Measurements from ENCODE around the gene KRTAP12-4.

KRTAP12-4 gene

DNA sequence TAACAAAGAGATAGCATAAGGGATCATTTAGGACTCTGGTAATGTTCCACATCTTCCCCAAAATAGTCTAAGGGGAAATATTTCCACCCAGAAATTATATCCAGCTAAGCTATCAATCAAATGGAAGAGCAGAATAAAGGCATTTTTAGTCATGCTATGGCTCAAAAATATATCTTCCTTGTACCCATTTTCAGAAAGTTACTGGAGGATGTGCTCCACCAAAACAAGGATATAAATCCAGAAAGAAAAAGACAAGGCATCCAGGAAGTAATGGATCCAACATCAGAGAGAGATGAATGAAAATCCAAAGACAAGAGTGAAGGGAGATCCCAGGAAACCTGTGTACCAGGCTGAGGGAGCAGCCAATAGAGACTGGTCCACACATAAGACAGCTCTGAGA, 45.3 kb downstream of the KRTAP12-4 start:
- Histone ChIP-seq H3K27me3 (ENCODE audit: insufficient read depth, poor library complexity, severe bottlenecking) (peaks cover under 1% of the 10 kb centered on the region), H3K27ac (replicated peaks) (no peak overlapping the region), H3K4me3 (replicated peaks; ENCODE audit: insufficient read depth, low read length) (no peak overlapping the region)
- TF ChIP-seq, protein P1, sequence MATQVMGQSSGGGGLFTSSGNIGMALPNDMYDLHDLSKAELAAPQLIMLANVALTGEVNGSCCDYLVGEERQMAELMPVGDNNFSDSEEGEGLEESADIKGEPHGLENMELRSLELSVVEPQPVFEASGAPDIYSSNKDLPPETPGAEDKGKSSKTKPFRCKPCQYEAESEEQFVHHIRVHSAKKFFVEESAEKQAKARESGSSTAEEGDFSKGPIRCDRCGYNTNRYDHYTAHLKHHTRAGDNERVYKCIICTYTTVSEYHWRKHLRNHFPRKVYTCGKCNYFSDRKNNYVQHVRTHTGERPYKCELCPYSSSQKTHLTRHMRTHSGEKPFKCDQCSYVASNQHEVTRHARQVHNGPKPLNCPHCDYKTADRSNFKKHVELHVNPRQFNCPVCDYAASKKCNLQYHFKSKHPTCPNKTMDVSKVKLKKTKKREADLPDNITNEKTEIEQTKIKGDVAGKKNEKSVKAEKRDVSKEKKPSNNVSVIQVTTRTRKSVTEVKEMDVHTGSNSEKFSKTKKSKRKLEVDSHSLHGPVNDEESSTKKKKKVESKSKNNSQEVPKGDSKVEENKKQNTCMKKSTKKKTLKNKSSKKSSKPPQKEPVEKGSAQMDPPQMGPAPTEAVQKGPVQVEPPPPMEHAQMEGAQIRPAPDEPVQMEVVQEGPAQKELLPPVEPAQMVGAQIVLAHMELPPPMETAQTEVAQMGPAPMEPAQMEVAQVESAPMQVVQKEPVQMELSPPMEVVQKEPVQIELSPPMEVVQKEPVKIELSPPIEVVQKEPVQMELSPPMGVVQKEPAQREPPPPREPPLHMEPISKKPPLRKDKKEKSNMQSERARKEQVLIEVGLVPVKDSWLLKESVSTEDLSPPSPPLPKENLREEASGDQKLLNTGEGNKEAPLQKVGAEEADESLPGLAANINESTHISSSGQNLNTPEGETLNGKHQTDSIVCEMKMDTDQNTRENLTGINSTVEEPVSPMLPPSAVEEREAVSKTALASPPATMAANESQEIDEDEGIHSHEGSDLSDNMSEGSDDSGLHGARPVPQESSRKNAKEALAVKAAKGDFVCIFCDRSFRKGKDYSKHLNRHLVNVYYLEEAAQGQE (IDR thresholded peaks at IDR 0.05; ENCODE audit: insufficient replicate concordance, low read depth) = no peak
- TF ChIP-seq POLR2AphosphoS5 (IDR thresholded peaks at IDR 0.05; ENCODE audit: low read depth) (no peak), SPI1 (IDR thresholded peaks at IDR 0.05; ENCODE audit: borderline replicate concordance, low read depth) (no peak), GABPA (IDR thresholded peaks at IDR 0.05; ENCODE audit: low read depth) (no peak)
- TF ChIP-seq, protein P2, sequence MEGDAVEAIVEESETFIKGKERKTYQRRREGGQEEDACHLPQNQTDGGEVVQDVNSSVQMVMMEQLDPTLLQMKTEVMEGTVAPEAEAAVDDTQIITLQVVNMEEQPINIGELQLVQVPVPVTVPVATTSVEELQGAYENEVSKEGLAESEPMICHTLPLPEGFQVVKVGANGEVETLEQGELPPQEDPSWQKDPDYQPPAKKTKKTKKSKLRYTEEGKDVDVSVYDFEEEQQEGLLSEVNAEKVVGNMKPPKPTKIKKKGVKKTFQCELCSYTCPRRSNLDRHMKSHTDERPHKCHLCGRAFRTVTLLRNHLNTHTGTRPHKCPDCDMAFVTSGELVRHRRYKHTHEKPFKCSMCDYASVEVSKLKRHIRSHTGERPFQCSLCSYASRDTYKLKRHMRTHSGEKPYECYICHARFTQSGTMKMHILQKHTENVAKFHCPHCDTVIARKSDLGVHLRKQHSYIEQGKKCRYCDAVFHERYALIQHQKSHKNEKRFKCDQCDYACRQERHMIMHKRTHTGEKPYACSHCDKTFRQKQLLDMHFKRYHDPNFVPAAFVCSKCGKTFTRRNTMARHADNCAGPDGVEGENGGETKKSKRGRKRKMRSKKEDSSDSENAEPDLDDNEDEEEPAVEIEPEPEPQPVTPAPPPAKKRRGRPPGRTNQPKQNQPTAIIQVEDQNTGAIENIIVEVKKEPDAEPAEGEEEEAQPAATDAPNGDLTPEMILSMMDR (IDR thresholded peaks at IDR 0.05; ENCODE audit: insufficient read depth, low read length) = no peak
- no peak for DNase-seq (ENCODE audit: low read depth in 1 of 2, low spot score in 1 of 2)

DNA sequence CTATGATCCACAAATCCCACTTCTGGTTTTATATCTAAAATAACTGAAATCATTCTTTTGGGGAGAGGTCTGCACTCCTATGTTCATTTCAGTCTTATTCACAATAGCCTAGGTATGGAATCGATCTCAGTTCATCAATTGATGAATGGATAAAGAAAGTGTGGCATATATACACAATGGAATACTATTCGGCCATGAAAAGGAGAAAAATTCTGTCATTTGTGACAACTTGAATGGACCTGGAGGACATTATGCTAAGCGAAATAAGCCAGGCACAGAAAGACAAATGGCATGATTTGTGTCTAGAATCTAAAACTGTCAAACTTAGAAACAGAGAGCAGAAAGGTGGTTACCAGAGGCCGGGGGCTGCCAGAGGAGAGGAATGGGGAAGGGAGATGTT, 48.0 kb downstream of the KRTAP12-4 start:
- H3K27ac ChIP-seq (replicated peaks) = no peak overlapping the region
- H3K27me3 ChIP-seq (ENCODE audit: insufficient read depth, poor library complexity, severe bottlenecking) = peaks cover 2% of the 10 kb centered on the region
- no peak overlapping the region for H3K4me3 ChIP-seq (replicated peaks; ENCODE audit: insufficient read depth, low read length)
- TF ChIP-seq, protein P1 (IDR thresholded peaks at IDR 0.05; ENCODE audit: insufficient replicate concordance, low read depth) = no peak
- TF ChIP-seq GABPA (IDR thresholded peaks at IDR 0.05; ENCODE audit: low read depth) = no peak
- no peak for DNase-seq (ENCODE audit: low read depth in 1 of 2, low spot score in 1 of 2)

All from HL-60 (cell line).